ENCODE results near the gene ETNK1. TPM values are rescaled to one million over a fixed set of nuclear protein-coding genes. Genes with fewer than 3 reads are reported as not detected.
"Not testable (repeated sequence)": the region's sequence is repeated elsewhere in the genome, so short reads cannot be mapped to it uniquely, and the experiment has no call there.

Gene ETNK1
- total and polyA plus RNA-seq, 2 experiments from 2014 or later, result 20.0 to 34.0 TPM

- Histone ChIP-seq H3K4me2 (ENCODE audit: unreplicated experiment) (no peak overlapping the region), H3K9me2 (ENCODE audit: insufficient read depth) (no peaks in the 10 kb centered on the region; the same call in 1 of the 2 replicates), H3K9me3 (ENCODE audit: low read depth) (no peaks in the 10 kb centered on the region), H3K27ac (no peak overlapping the region), H3K27me3 (replicated peaks; ENCODE audit: insufficient read depth) (no peaks in the 10 kb centered on the region), H3K4me3 (no peak overlapping the region), H3F3A (ENCODE audit: insufficient read depth) (no peaks in the 10 kb centered on the region), H3K36me3 (ENCODE audit: low read depth) (no peaks in the 10 kb centered on the region), H4K20me1 (ENCODE audit: insufficient read depth) (no peaks in the 10 kb centered on the region), H2AFZ (no peak overlapping the region), H3K4me1 (ENCODE audit: insufficient read depth) (no peaks in the 10 kb centered on the region), H3K79me2 (ENCODE audit: insufficient read depth) (no peaks in the 10 kb centered on the region), H3K9ac (no peak overlapping the region)
- DNase-seq, result no peak
- 59 to 62% methylated on average over 4 of the region's 4 CpGs for WGBS, 2 experiments (ENCODE audit: low coverage in 1 of 2, low lambda C conversion rate in 2 of 2, missing lambda C conversion rate in 2 of 2)
- no peak for TF ChIP-seq EZH2phosphoT487 (IDR thresholded peaks at IDR 0.05; ENCODE audit: insufficient read depth, low read depth)
- TF ChIP-seq EZH2 (IDR thresholded peaks at IDR 0.05; ENCODE audit: insufficient read depth, poor library complexity, severe bottlenecking), result no peak
- in situ Hi-C loops (cut with MboI), result no loop called here
These were observed 26.2 kb upstream of the ETNK1 start for GRCh38 chr12:22598763-22599161.

GRCh38 chr12:22600181-22600580, 24.8 kb upstream of the ETNK1 start:
- Histone ChIP-seq H3K79me2 (ENCODE audit: insufficient read depth) (no peaks in the 10 kb centered on the region), H3K36me3 (ENCODE audit: low read depth) (no peaks in the 10 kb centered on the region), H3K4me2 (ENCODE audit: unreplicated experiment) (no peak overlapping the region), H3K9me2 (ENCODE audit: insufficient read depth) (no peaks in the 10 kb centered on the region; the same call in 1 of the 2 replicates), H3K4me3 (no peak overlapping the region), H2AFZ (no peak overlapping the region), H4K20me1 (ENCODE audit: insufficient read depth) (no peaks in the 10 kb centered on the region), H3K9me3 (ENCODE audit: low read depth) (no peaks in the 10 kb centered on the region), H3K27me3 (replicated peaks; ENCODE audit: insufficient read depth) (no peaks in the 10 kb centered on the region), H3K27ac (no peak overlapping the region), H3F3A (ENCODE audit: insufficient read depth) (no peaks in the 10 kb centered on the region), H3K9ac (no peak overlapping the region), H3K4me1 (ENCODE audit: insufficient read depth) (no peaks in the 10 kb centered on the region)
- in situ Hi-C loops (cut with MboI), result no loop called here
- 75 to 84% methylated on average over 4 of the region's 4 CpGs for WGBS, 2 experiments (ENCODE audit: low coverage in 1 of 2, low lambda C conversion rate in 2 of 2, missing lambda C conversion rate in 2 of 2)
- no peak for TF ChIP-seq EZH2phosphoT487 (IDR thresholded peaks at IDR 0.05; ENCODE audit: insufficient read depth, low read depth)
- TF ChIP-seq EZH2 (IDR thresholded peaks at IDR 0.05; ENCODE audit: insufficient read depth, poor library complexity, severe bottlenecking), result no peak
- DNase-seq, result no peak

- Histone ChIP-seq H3K36me3 (ENCODE audit: low read depth) (no peaks in the 10 kb centered on the region), H3K9me3 (ENCODE audit: low read depth) (no peaks in the 10 kb centered on the region), H3K27me3 (replicated peaks; ENCODE audit: insufficient read depth) (no peaks in the 10 kb centered on the region), H3K9me2 (ENCODE audit: insufficient read depth) (no peaks in the 10 kb centered on the region), H3F3A (ENCODE audit: insufficient read depth) (no peaks in the 10 kb centered on the region), H3K79me2 (ENCODE audit: insufficient read depth) (no peaks in the 10 kb centered on the region), H3K27ac (no peak overlapping the region), H2AFZ (no peak overlapping the region), H3K4me1 (ENCODE audit: insufficient read depth) (no peaks in the 10 kb centered on the region), H3K4me2 (ENCODE audit: unreplicated experiment) (no peak overlapping the region), H3K9ac (no peak overlapping the region), H3K4me3 (no peak overlapping the region), H4K20me1 (ENCODE audit: insufficient read depth) (no peaks in the 10 kb centered on the region)
- 28 to 32% methylated on average over 4 of the region's 4 CpGs for WGBS, 2 experiments (ENCODE audit: low coverage in 1 of 2, low lambda C conversion rate in 2 of 2, missing lambda C conversion rate in 2 of 2)
- no peak for DNase-seq
- TF ChIP-seq EZH2phosphoT487 (IDR thresholded peaks at IDR 0.05; ENCODE audit: insufficient read depth, low read depth) (no peak), EZH2 (IDR thresholded peaks at IDR 0.05; ENCODE audit: insufficient read depth, poor library complexity, severe bottlenecking) (no peak)
- in situ Hi-C loops (cut with MboI), result no loop called here
These were observed 15.5 kb upstream of the ETNK1 start for GRCh38 chr12:22609501-22609900.

GRCh38 chr12:22610131-22610530, 14.8 kb upstream of the ETNK1 start:
- no peaks in the 10 kb centered on the region for H3K4me1 ChIP-seq (ENCODE audit: insufficient read depth)
- no peak for DNase-seq
- H3K4me2 ChIP-seq (ENCODE audit: unreplicated experiment), result no peak overlapping the region
- in situ Hi-C loops (cut with MboI), result no loop called here
- H3K79me2 ChIP-seq (ENCODE audit: insufficient read depth), result no peaks in the 10 kb centered on the region
- no peak overlapping the region for H3K4me3 ChIP-seq
- no peak overlapping the region for H3K9ac ChIP-seq
- no peaks in the 10 kb centered on the region for H3K9me3 ChIP-seq (ENCODE audit: low read depth)
- no peak overlapping the region for H3K27ac ChIP-seq
- 52 to 57% methylated on average over 3 of the region's 3 CpGs for WGBS, 2 experiments (ENCODE audit: low coverage in 1 of 2, low lambda C conversion rate in 2 of 2, missing lambda C conversion rate in 2 of 2)
- H3F3A ChIP-seq (ENCODE audit: insufficient read depth), result no peaks in the 10 kb centered on the region
- no peaks in the 10 kb centered on the region for H3K36me3 ChIP-seq (ENCODE audit: low read depth)
- no peaks in the 10 kb centered on the region for H3K27me3 ChIP-seq (replicated peaks; ENCODE audit: insufficient read depth)
- no peaks in the 10 kb centered on the region for H4K20me1 ChIP-seq (ENCODE audit: insufficient read depth)
- no peaks in the 10 kb centered on the region for H3K9me2 ChIP-seq (ENCODE audit: insufficient read depth)
- H2AFZ ChIP-seq, result no peak overlapping the region
- TF ChIP-seq EZH2 (IDR thresholded peaks at IDR 0.05; ENCODE audit: insufficient read depth, poor library complexity, severe bottlenecking), result no peak
- TF ChIP-seq EZH2phosphoT487 (IDR thresholded peaks at IDR 0.05; ENCODE audit: insufficient read depth, low read depth), result no peak

GRCh38 chr12:22612822-22613221, 12.1 kb upstream of the ETNK1 start:
- H3K9me3 ChIP-seq (ENCODE audit: low read depth); H3K27me3 ChIP-seq (replicated peaks; ENCODE audit: insufficient read depth); H4K20me1 ChIP-seq (ENCODE audit: insufficient read depth); H2AFZ ChIP-seq; H3K27ac ChIP-seq; H3F3A ChIP-seq (ENCODE audit: insufficient read depth); H3K9ac ChIP-seq; H3K9me2 ChIP-seq (ENCODE audit: insufficient read depth); H3K4me3 ChIP-seq; H3K4me2 ChIP-seq (ENCODE audit: unreplicated experiment); H3K36me3 ChIP-seq (ENCODE audit: low read depth); DNase-seq; H3K79me2 ChIP-seq (ENCODE audit: insufficient read depth); H3K4me1 ChIP-seq (ENCODE audit: insufficient read depth); in situ Hi-C loops (cut with MboI): not testable (repeated sequence)
- WGBS, 2 experiments (ENCODE audit: low coverage in 1 of 2, low lambda C conversion rate in 2 of 2, missing lambda C conversion rate in 2 of 2), result 43 to 46% methylated on average over 6 of the region's 6 CpGs

All from GM23248 (cell line).